Heart left ventricle (tissue), 16 donors: ENCODE measurements around the gene MRPL34. TPM values are rescaled to one million over a fixed set of nuclear protein-coding genes. Genes with fewer than 3 reads are reported as not detected.
A peak's percentile ranks its signal among the peaks of the same experiment; 100 is the strongest.

Experiments
- ATAC-seq, 4 donors: fragments of 200-7000 bp; cut with Tn5 transposase; one replicate each; pipeline ENCODE4 v1.9.1; 2020 to 2022; ENCODE audit warnings: moderate library complexity in 4 of 4, mild to moderate bottlenecking in 3 of 4, moderate number of reproducible peaks in 1 of 4
- DNase-seq, 5 donors: peaks; one replicate each; pipeline ENCODE4 v3.0.0-alpha.2; 2020
- H3K27ac ChIP-seq, 12 donors: fragments of 200-600 bp; sonication (generic) in 4 of 12; one replicate each; pipeline versions ENCODE4 v1.5.0 to v1.8.0; 2016 to 2022; ENCODE audit warnings: mild to moderate bottlenecking in 2 of 12
- H3K27me3 ChIP-seq, 9 donors: fragments of 200-600 bp; sonication (generic) in 2 of 9; one replicate each; pipeline versions ENCODE4 v1.5.1 to v1.8.0; 2016 to 2022; ENCODE audit warnings: mild to moderate bottlenecking in 3 of 9
- H3K36me3 ChIP-seq, 9 donors: fragments of 200-600 bp; sonication (generic) in 2 of 9; one replicate each; pipeline versions ENCODE4 v1.5.0 to v1.8.0; 2018 to 2022; ENCODE audit warnings: mild to moderate bottlenecking in 2 of 9
- H3K4me1 ChIP-seq, 12 donors: fragments of 200-600 bp; sonication (generic) in 4 of 12; one replicate each; pipeline versions ENCODE4 v1.5.0 to v1.8.0; 2016 to 2022; ENCODE audit warnings: mild to moderate bottlenecking in 3 of 12
- H3K4me3 ChIP-seq, 12 donors: fragments of 200-600 bp; sonication (generic) in 4 of 12; one replicate each; pipeline versions ENCODE4 v1.5.0 to v1.8.0; 2017 to 2022; ENCODE audit warnings: mild to moderate bottlenecking in 9 of 12, moderate library complexity in 4 of 12
- H3K9me3 ChIP-seq, 12 donors: fragments of 200-600 bp; sonication (generic) in 4 of 12; one replicate each; pipeline versions ENCODE4 v1.5.0 to v1.8.0; 2016 to 2022; ENCODE audit warnings: mild to moderate bottlenecking in 1 of 12
- CTCF ChIP-seq, 12 donors: fragments of 200-600 bp; sonication (generic) in 4 of 12; IDR thresholded peaks; one replicate each; pipeline versions ENCODE4 v1.5.0 to v1.8.0; 2018 to 2022; ENCODE audit warnings: antibody characterized with exemption in 12 of 12, mild to moderate bottlenecking in 5 of 12
- POLR2A ChIP-seq, 2 donors: fragments of 450-650 bp; IDR thresholded peaks; one replicate each; pipeline ENCODE4 v1.6.1; 2017; ENCODE audit warnings: antibody characterized with exemption in 2 of 2, mild to moderate bottlenecking in 2 of 2, moderate library complexity in 2 of 2
- WGBS, 4 donors: extraction: QIAGEN DNeasy Blood & Tissue Kit in 2 of 4; methylation state at CpG; one replicate each; pipeline versions ENCODE4 v1.1.5 to v1.1.7; 2013 to 2018; 5-methylcytosine and 5-hydroxymethylcytosine counted together
- intact Hi-C, 10 donors: fragments of 100-400 bp; cut with DNase I; formaldehyde crosslinking; loops; one replicate each; pipeline versions ENCODE4 v1.11.1 to v1.14.2; 2022
- polyA plus RNA-seq, 2 donors: library from polyadenylated mRNA; stranded (reverse); fragments of 200-250 nt; gene quantifications; one replicate each; pipeline ENCODE4 v1.2.3, GENCODE V29; 2013
- total RNA-seq, 9 donors: library from RNA; depleted of rRNA in 2 of 9; stranded (reverse); fragments of >200 nt in 2 of 9; fragmentation: NEBNext Ultra II Directional in 3 of 9; extraction: Animal tissue kit (Norgen Biotek cat#: 25700) in 3 of 9; gene quantifications; one replicate each; pipeline versions ENCODE4 v1.1.0 to v1.2.4, GENCODE V29; 2016 to 2023
- donor health status: ischemic (EF 13 %, LVEDD 7.1; RV severe dilation, severe dysfunction).
- donor health status: healthy with polysubstance abuse.
- donor health status: DM: no; HTN: yes; CAD: no.
- donor health status: DM: no; HTN: no; CAD: no.
- donor health status: ischemic (EF 25% LVEDD 6.9; RV normal size, moderate dysfunction).
- donor health status: ischemic (EF 25% LVEDD 5.7; RV mildly dilated, moderate dysfunction).
- donor health status: healthy.
- donor health status: DM: yes; HTN: yes; CAD: no.
- donor health status: ischemic (EF 35%, LVEDD 5.7; RV mildly dilated, moderate dysfunction).
- donor health status: nonischemic (EF 11% LVEDD 7.7; RV severe dilation, severe dysfunction).
- donor health status: DM: yes; HTN: yes; CAD: no.
- donor health status: PGD.
- donor health status: ischemic (EF 29% LVEDD 5.4; RV normal size, mild dysfunction).
- donor health status: nonischemic (EF 23%, LVEDD 6.1; RV moderate dilation, normal function).

The MRPL34 gene
- total and polyA plus RNA-seq, 11 donors, result 97.8 to 389 (median 190) TPM

GRCh38 chr19:17303167-17303939 lies 2.3 kb upstream of the MRPL34 start, which contains the start of gene ABHD8:
Gene ABHD8, minus strand, starts transcription at chr19:17303425. Its CDS starts 1,809 bp downstream, at chr19:17301616.
- intact Hi-C loops, result no loop called here
- TF ChIP-seq CTCF (IDR thresholded peaks at IDR 0.05) (peak; percentile 37 to 86 (median 68)), POLR2A (IDR thresholded peaks at IDR 0.05) (peak in 1 of 2 donors; percentile 81)
- DNase-seq (peak; percentile 96 to 99 (median 98)), ATAC-seq (peak; percentile 80 to 87 (median 82))
- WGBS, 4 donors, result 1 to 4% (median 3%) methylated on average over 20 to 52 of the region's 52 CpGs
- peaks cover 3 to 48% (median 34%) of the 10 kb centered on the region in 12 donors for H3K4me1 ChIP-seq
- H3K4me3 ChIP-seq, result peak within 1 kb of the TSS; percentile 50 to 99 (median 82)
- H3K36me3 ChIP-seq, result peaks cover 0 to 20% (median 1%) of the 10 kb centered on the region in 9 donors
- H3K27ac ChIP-seq, result peak within 1 kb of the TSS; percentile 33 to 96 (median 90)
- no peaks in the 10 kb centered on the region for H3K27me3 ChIP-seq
- peaks cover 0 to 1% (median 0%) of the 10 kb centered on the region in 12 donors for H3K9me3 ChIP-seq

- WGBS, 4 donors, result 60 to 73% (median 61%) methylated on average over 11 to 12 of the region's 12 CpGs
- Histone ChIP-seq H3K27ac (peak overlapping the region in 10 of 12 donors; percentile 66 to 96 (median 94)), H3K36me3 (peaks cover 0 to 17% (median 0%) of the 10 kb centered on the region in 9 donors), H3K4me3 (peak overlapping the region in 6 of 12 donors; percentile 72 to 99 (median 85)), H3K4me1 (peaks cover 3 to 50% (median 35%) of the 10 kb centered on the region in 12 donors), H3K27me3 (no peaks in the 10 kb centered on the region), H3K9me3 (no peaks in the 10 kb centered on the region)
- intact Hi-C loops, result loop anchor here in 1 of 10 donors (2.0 kb wide), 1 partner anchor 33 kb away; the partner anchor contains the start of gene GTPBP3
- ATAC-seq (no peak), DNase-seq (no peak)
- no peak for TF ChIP-seq POLR2A (IDR thresholded peaks at IDR 0.05)
- no peak for TF ChIP-seq CTCF (IDR thresholded peaks at IDR 0.05)
Observed at GRCh38 chr19:17303940-17304267, 1.8 kb upstream of the MRPL34 start.

- intact Hi-C loops, result loop anchor here in 1 of 10 donors (2.0 kb wide), 1 partner anchor 32 kb away; the partner anchor contains the start of gene GTPBP3
- H3K4me1 ChIP-seq, result peaks cover 3 to 52% (median 35%) of the 10 kb centered on the region in 12 donors
- DNase-seq, result no peak
- H3K36me3 ChIP-seq, result peaks cover 0 to 15% (median 0%) of the 10 kb centered on the region in 9 donors
- H3K9me3 ChIP-seq, result no peaks in the 10 kb centered on the region
- no peaks in the 10 kb centered on the region for H3K27me3 ChIP-seq
- peak overlapping the region; percentile 49 to 97 (median 95) for H3K27ac ChIP-seq
- no peak for ATAC-seq
- no peak for TF ChIP-seq CTCF (IDR thresholded peaks at IDR 0.05)
- no peak for TF ChIP-seq POLR2A (IDR thresholded peaks at IDR 0.05)
- peak overlapping the region in 4 of 12 donors; percentile 71 to 81 (median 79) for H3K4me3 ChIP-seq
- 55 to 61% (median 56%) methylated on average over 12 of the region's 12 CpGs for WGBS, 4 donors
Observed at GRCh38 chr19:17304386-17305215, 1.1 kb upstream of the MRPL34 start.
